Activated effector memory CD4-positive, alpha-beta T cell treated with anti-CD3 and anti-CD28 coated beads, Interleukin-2, amount 50 U/mL, for 16 hours (primary cell): ENCODE results near the gene FBXL2.

Source experiments
- DNase-seq: peaks from one replicate; pipeline ENCODE4 v3.0.0-alpha.2; 2020

The FBXL2 gene

GRCh38 chr3:33277193-33277882 lies at the start of gene FBXL2:
Gene FBXL2 (plus strand): TSS chr3:33277442. CDS start chr3:33277513, 71 bp downstream.
- peak; percentile 64 for DNase-seq

- DNase-seq = no peak
Observed at GRCh38 chr3:33229066-33229465, 48.2 kb upstream of the FBXL2 start.

- DNase-seq = no peak
Observed at GRCh38 chr3:33229947-33230346, 47.3 kb upstream of the FBXL2 start.

- DNase-seq = no peak
Observed at GRCh38 chr3:33231756-33232465, 45.3 kb upstream of the FBXL2 start.

GRCh38 chr3:33233884-33234283 lies 43.4 kb upstream of the FBXL2 start:
- DNase-seq = no peak

- no peak for DNase-seq
Observed at GRCh38 chr3:33236005-33236404, 41.2 kb upstream of the FBXL2 start.

- no peak for DNase-seq
Observed at GRCh38 chr3:33237439-33237838, 39.8 kb upstream of the FBXL2 start.

GRCh38 chr3:33238923-33239322 lies 38.3 kb upstream of the FBXL2 start:
- no peak for DNase-seq

- no peak for DNase-seq
Observed at GRCh38 chr3:33240261-33240660, 37.0 kb upstream of the FBXL2 start.

GRCh38 chr3:33246786-33247185 lies 30.5 kb upstream of the FBXL2 start:
- no peak for DNase-seq

GRCh38 chr3:33250712-33251111 lies 26.5 kb upstream of the FBXL2 start:
- no peak for DNase-seq

- DNase-seq = no peak
Observed at GRCh38 chr3:33256249-33256648, 21.0 kb upstream of the FBXL2 start.

GRCh38 chr3:33260104-33260503 lies 17.1 kb upstream of the FBXL2 start:
- DNase-seq = no peak

GRCh38 chr3:33269385-33269784 lies 7.9 kb upstream of the FBXL2 start:
- no peak for DNase-seq

GRCh38 chr3:33271324-33271723 lies 5.9 kb upstream of the FBXL2 start:
- no peak for DNase-seq

- DNase-seq = no peak
Observed at GRCh38 chr3:33273628-33274027, 3.6 kb upstream of the FBXL2 start.

GRCh38 chr3:33278163-33278562 lies 921 bp downstream of the FBXL2 start:
- no peak for DNase-seq

- no peak for DNase-seq
Observed at GRCh38 chr3:33287672-33288282, 10.5 kb downstream of the FBXL2 start.

- DNase-seq = no peak
Observed at GRCh38 chr3:33299395-33300081, 22.3 kb downstream of the FBXL2 start.

- no peak for DNase-seq
Observed at GRCh38 chr3:33312361-33312760, 35.1 kb downstream of the FBXL2 start.

- DNase-seq = no peak
Observed at GRCh38 chr3:33313331-33313730, 36.1 kb downstream of the FBXL2 start.

- no peak for DNase-seq
Observed at GRCh38 chr3:33314993-33315392, 37.8 kb downstream of the FBXL2 start.

- DNase-seq = no peak
Observed at GRCh38 chr3:33315826-33316225, 38.6 kb downstream of the FBXL2 start.
